HL-60 (cell line): ENCODE data around the gene STX8.

Experiments used
- DNase-seq, 2 experiments: peaks; one replicate each; pipeline ENCODE4 v3.0.0-alpha.2; 2010 to 2020; ENCODE audit warnings: low read depth in 1 of 2, low spot score in 1 of 2
- H3K27ac ChIP-seq: fragments of 250-450 bp; sonication (Bioruptor Pico); replicated peaks from 2 replicates; pipeline ENCODE4 v1.5.1; 2020; ENCODE audit warnings: mild to moderate bottlenecking, moderate library complexity
- H3K27me3 ChIP-seq: fragments of 250-450 bp; sonication (Bioruptor Pico); 2 replicates; pipeline ENCODE4 v1.5.1; 2021; ENCODE audit warnings: mild to moderate bottlenecking, moderate library complexity; ENCODE audit not compliant: insufficient read depth, poor library complexity, severe bottlenecking
- H3K4me3 ChIP-seq: replicated peaks from 2 replicates; pipeline ENCODE4 v1.5.1; 2011; ENCODE audit warnings: mild to moderate bottlenecking, control low read depth, low read length; ENCODE audit not compliant: insufficient read depth
- CTCF ChIP-seq: IDR thresholded peaks from one replicate; pipeline ENCODE4 v1.5.1; 2011; ENCODE audit warnings: low read length, control low read depth, inconsistent platforms; ENCODE audit not compliant: insufficient read depth
- GABPA ChIP-seq: IDR thresholded peaks from 2 replicates; pipeline ENCODE4 v1.6.1; 2012; ENCODE audit warnings: low read depth
- POLR2AphosphoS5 ChIP-seq: IDR thresholded peaks from 2 replicates; pipeline ENCODE4 v1.6.1; 2012; ENCODE audit warnings: low read depth
- REST ChIP-seq: IDR thresholded peaks from 2 replicates; pipeline ENCODE4 v1.6.1; 2012; ENCODE audit warnings: low read depth; ENCODE audit not compliant: insufficient replicate concordance
- SPI1 ChIP-seq: IDR thresholded peaks from 2 replicates; pipeline ENCODE4 v1.6.1; 2012; ENCODE audit warnings: low read depth, mild to moderate bottlenecking, borderline replicate concordance

Gene STX8

DNA sequence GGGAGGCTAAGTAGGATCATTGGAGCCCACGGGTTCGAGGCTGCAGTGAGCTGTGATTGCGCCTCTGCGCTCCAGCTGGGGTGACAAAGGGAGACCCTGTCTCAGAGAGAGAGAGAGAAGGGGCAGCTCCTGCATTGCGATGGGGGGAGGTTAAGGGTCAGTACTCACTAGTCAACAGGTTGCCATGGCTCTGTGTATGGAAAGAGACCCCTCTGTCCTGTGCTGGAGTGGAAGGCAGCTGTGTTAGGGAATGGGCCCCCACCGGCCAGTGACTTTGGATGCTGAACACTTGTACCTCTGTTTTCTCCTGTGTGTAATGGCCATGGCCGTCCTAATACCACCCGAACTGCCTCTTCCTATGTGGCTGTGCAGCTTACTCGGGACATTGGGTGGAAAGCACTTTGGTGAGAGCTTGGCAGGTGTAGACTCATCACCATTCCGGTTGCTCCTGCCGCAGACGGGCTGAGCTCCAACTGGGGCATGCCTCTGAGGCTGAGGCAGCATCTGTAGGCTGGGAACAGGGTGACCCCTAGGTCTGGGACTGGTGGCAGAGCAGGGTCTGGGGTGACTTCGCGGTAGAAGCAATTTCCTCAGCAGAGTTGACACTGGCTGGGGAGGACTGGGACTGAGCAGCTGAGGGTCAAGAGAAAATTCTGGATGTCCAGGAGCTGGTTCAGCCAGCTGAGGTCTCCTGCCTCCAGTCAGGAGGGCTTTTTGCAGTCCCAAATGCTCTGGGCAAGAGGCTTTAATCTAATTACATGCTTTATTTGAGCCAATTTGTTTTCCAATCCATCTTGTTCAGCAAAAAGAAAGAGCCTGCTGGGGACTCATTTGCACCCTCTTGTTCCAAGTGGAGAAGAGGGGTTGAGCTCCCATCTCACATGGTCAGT lies 369.9 kb downstream of the STX8 start:
- no peak for DNase-seq
- H3K4me3 ChIP-seq, result no peak overlapping the region
- H3K27ac ChIP-seq, result no peak overlapping the region
- TF ChIP-seq POLR2AphosphoS5 (no peak), CTCF (no peak), GABPA (no peak), REST (no peak)
- no peaks in the 10 kb centered on the region for H3K27me3 ChIP-seq

GRCh38 chr17:9204637-9205329 lies 370.8 kb downstream of the STX8 start:
- TF ChIP-seq GABPA, result no peak
- no peak for TF ChIP-seq REST
- no peak for TF ChIP-seq SPI1
- no peak for TF ChIP-seq POLR2AphosphoS5
- TF ChIP-seq CTCF, result no peak
- DNase-seq, result no peak
- Histone ChIP-seq H3K4me3 (no peak overlapping the region), H3K27me3 (no peaks in the 10 kb centered on the region), H3K27ac (no peak overlapping the region)

- Histone ChIP-seq H3K4me3 (no peak overlapping the region), H3K27me3 (no peaks in the 10 kb centered on the region), H3K27ac (no peak overlapping the region)
- DNase-seq, result peak in 1 of 2 experiments; percentile 1
- TF ChIP-seq CTCF (no peak), SPI1 (no peak), POLR2AphosphoS5 (no peak), GABPA (no peak), REST (no peak)
Observed at GRCh38 chr17:9203771-9204425, 371.7 kb downstream of the STX8 start.
